Measurements from ENCODE around the gene PIP4K2A. TPM values are rescaled to one million over a fixed set of nuclear protein-coding genes. Genes with fewer than 3 reads are reported as not detected.
"Not testable (repeated sequence)": the region's sequence is repeated elsewhere in the genome, so short reads cannot be mapped to it uniquely, and the experiment has no call there.

PIP4K2A gene
- total RNA-seq, 4 donors from 2014 or later: 3.1 to 19.1 (median 7.6) TPM

- peaks cover 0 to 6% (median 0%) of the 10 kb centered on the region in 4 donors for H3K27me3 ChIP-seq
- no peaks in the 10 kb centered on the region for H3K9me3 ChIP-seq
- TF ChIP-seq CTCF (IDR thresholded peaks at IDR 0.05) (no peak), POLR2A (IDR thresholded peaks at IDR 0.05) (no peak)
- H3K4me3 ChIP-seq: no peak overlapping the region
- intact Hi-C loops (cut with DNase I): no loop called here
- no peak overlapping the region for H3K27ac ChIP-seq
- H3K4me1 ChIP-seq: peaks cover 0 to 8% (median 0%) of the 10 kb centered on the region in 3 donors
- WGBS, 2 donors: 89 to 98% methylated on average over 4 of the region's 4 CpGs
- H3K36me3 ChIP-seq: no peaks in the 10 kb centered on the region
- no peak for DNase-seq
These were observed 209.6 kb downstream of the PIP4K2A start for GRCh38 chr10:22504766-22505165.

GRCh38 chr10:22503315-22504088 lies 210.9 kb downstream of the PIP4K2A start:
- WGBS, 2 donors: 48 to 68% methylated on average over 8 to 9 of the region's 9 CpGs
- no peaks in the 10 kb centered on the region for H3K9me3 ChIP-seq
- no peak overlapping the region for H3K27ac ChIP-seq
- H3K4me3 ChIP-seq: no peak overlapping the region
- H3K36me3 ChIP-seq: no peaks in the 10 kb centered on the region
- intact Hi-C loops (cut with DNase I): no loop called here
- no peak for TF ChIP-seq POLR2A (IDR thresholded peaks at IDR 0.05)
- TF ChIP-seq CTCF (IDR thresholded peaks at IDR 0.05): no peak
- H3K4me1 ChIP-seq: peaks cover 0 to 8% (median 0%) of the 10 kb centered on the region in 3 donors
- DNase-seq: no peak
- peaks cover 0 to 9% (median 0%) of the 10 kb centered on the region in 4 donors for H3K27me3 ChIP-seq

- H3K4me1 ChIP-seq: peaks cover 0 to 8% (median 0%) of the 10 kb centered on the region in 3 donors
- 93 to 100% methylated on average over 2 of the region's 2 CpGs for WGBS, 2 donors
- TF ChIP-seq POLR2A (IDR thresholded peaks at IDR 0.05): no peak
- TF ChIP-seq CTCF (IDR thresholded peaks at IDR 0.05): no peak
- H3K9me3 ChIP-seq: no peaks in the 10 kb centered on the region
- no peak overlapping the region for H3K4me3 ChIP-seq
- intact Hi-C loops (cut with DNase I): no loop called here
- H3K27ac ChIP-seq: no peak overlapping the region
- H3K36me3 ChIP-seq: no peaks in the 10 kb centered on the region
- DNase-seq: no peak
- H3K27me3 ChIP-seq: peaks cover 0 to 14% (median 0%) of the 10 kb centered on the region in 4 donors
These were observed 212.5 kb downstream of the PIP4K2A start for GRCh38 chr10:22501863-22502262.

GRCh38 chr10:22501413-22501812 lies 213.0 kb downstream of the PIP4K2A start:
- Histone ChIP-seq H3K4me3 (no peak overlapping the region), H3K36me3 (no peaks in the 10 kb centered on the region), H3K4me1 (peaks cover 0 to 8% (median 0%) of the 10 kb centered on the region in 3 donors), H3K27ac (no peak overlapping the region), H3K9me3 (no peaks in the 10 kb centered on the region), H3K27me3 (peaks cover 0 to 14% (median 0%) of the 10 kb centered on the region in 4 donors)
- intact Hi-C loops (cut with DNase I): no loop called here
- no peak for TF ChIP-seq CTCF (IDR thresholded peaks at IDR 0.05)
- TF ChIP-seq POLR2A (IDR thresholded peaks at IDR 0.05): no peak
- no peak for DNase-seq
- WGBS, 2 donors: 57 to 67% methylated on average over 3 of the region's 3 CpGs

GRCh38 chr10:22500656-22501340 lies 213.6 kb downstream of the PIP4K2A start:
- whole genome bisulfite sequencing, 2 donors: 49 to 50% methylated on average over 7 of the region's 7 CpGs
- H3K9me3 ChIP-seq: no peaks in the 10 kb centered on the region
- DNase-seq: no peak
- peaks cover 0 to 8% (median 0%) of the 10 kb centered on the region in 3 donors for H3K4me1 ChIP-seq
- no peak overlapping the region for H3K27ac ChIP-seq
- TF ChIP-seq POLR2A (IDR thresholded peaks at IDR 0.05) (no peak), CTCF (IDR thresholded peaks at IDR 0.05) (no peak)
- no peak overlapping the region for H3K4me3 ChIP-seq
- H3K27me3 ChIP-seq: peaks cover 0 to 14% (median 0%) of the 10 kb centered on the region in 4 donors
- no peaks in the 10 kb centered on the region for H3K36me3 ChIP-seq
- intact Hi-C loops (cut with DNase I): no loop called here

GRCh38 chr10:22499973-22500372 lies 214.4 kb downstream of the PIP4K2A start:
- H3K9me3 ChIP-seq; H3K27ac ChIP-seq; H3K4me1 ChIP-seq; H3K36me3 ChIP-seq; H3K4me3 ChIP-seq; DNase-seq; intact Hi-C loops (cut with DNase I): not testable (repeated sequence)
- peaks cover 0 to 20% (median 0%) of the 10 kb centered on the region in 4 donors for H3K27me3 ChIP-seq
- WGBS, 2 donors: 67 to 71% methylated on average over 2 of the region's 2 CpGs
